HEK293T (cell line): Measurements from ENCODE around the gene COL26A1.

Source experiments
- ELF4 ChIP-seq: fragments of 450-650 bp; IDR thresholded peaks from 2 replicates; pipeline ENCODE4 v1.6.1; 2017; ENCODE audit warnings: antibody characterized with exemption
- FOXK2 ChIP-seq: fragments of 450-650 bp; IDR thresholded peaks from 2 replicates; pipeline ENCODE4 v1.6.1; 2016; ENCODE audit warnings: mild to moderate bottlenecking
- HDGF ChIP-seq: fragments of 450-650 bp; IDR thresholded peaks from 2 replicates; pipeline ENCODE4 v1.6.1; 2017; ENCODE audit warnings: antibody characterized with exemption, borderline replicate concordance
- TF ChIP-seq, protein P1 (sequence below): fragments of 450-650 bp; IDR thresholded peaks from 2 replicates; pipeline ENCODE4 v1.6.1; 2016

DNA sequence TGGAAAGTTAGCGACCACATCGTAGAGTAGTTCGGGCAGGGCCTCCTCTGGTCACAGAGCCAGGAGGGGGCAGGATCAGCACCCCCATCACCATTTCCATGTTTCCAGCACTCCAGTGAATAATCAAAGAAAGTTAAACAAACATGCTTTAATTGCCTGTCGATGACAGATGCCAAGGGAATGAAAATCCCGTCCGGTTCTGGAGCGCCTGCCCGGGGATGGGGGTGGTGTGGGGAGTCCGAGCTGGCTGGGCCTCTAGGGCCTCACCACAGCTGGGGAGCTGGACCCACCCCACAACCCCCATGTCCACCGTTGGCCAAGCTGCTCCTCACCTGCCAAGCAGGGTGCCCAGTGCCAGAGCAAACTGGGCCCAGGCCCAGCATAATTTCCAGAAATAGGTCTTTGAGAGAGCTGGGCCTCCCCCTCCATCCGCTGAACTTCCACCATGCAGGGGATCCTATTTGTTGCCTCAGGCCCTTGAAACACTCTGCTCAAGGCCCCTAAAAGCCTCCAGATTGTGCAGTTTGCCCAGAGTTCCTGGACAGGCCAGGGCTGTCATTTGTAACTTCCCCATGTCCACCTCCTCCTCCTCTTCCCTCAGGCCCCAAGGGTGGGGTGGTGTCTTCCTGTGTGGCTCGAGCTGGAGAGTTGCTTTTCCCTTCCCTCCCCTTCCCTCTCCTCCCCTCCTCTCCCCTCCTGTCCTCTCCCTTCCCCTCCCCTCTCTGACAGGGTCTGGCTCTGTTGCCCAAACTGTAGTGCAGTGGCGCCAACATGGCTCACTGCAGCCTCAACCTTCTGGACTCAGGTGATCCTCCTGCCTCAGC is 165.4 kb downstream of the COL26A1 start:
- TF ChIP-seq, protein P1, sequence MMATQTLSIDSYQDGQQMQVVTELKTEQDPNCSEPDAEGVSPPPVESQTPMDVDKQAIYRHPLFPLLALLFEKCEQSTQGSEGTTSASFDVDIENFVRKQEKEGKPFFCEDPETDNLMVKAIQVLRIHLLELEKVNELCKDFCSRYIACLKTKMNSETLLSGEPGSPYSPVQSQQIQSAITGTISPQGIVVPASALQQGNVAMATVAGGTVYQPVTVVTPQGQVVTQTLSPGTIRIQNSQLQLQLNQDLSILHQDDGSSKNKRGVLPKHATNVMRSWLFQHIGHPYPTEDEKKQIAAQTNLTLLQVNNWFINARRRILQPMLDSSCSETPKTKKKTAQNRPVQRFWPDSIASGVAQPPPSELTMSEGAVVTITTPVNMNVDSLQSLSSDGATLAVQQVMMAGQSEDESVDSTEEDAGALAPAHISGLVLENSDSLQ = no peak
- TF ChIP-seq FOXK2 (no peak), HDGF (no peak), ELF4 (no peak)
